GM18861 (cell line): Measurements from ENCODE around the gene EIF2B5.
"Not testable (repeated sequence)": the region's sequence is repeated elsewhere in the genome, so short reads cannot be mapped to it uniquely, and the experiment has no call there.

Experiments used
- ATAC-seq: cut with Tn5 transposase; IDR thresholded peaks from one replicate; pipeline ENCODE4 v1.9.1; 2021; ENCODE audit not compliant: unreplicated experiment

Gene EIF2B5

DNA sequence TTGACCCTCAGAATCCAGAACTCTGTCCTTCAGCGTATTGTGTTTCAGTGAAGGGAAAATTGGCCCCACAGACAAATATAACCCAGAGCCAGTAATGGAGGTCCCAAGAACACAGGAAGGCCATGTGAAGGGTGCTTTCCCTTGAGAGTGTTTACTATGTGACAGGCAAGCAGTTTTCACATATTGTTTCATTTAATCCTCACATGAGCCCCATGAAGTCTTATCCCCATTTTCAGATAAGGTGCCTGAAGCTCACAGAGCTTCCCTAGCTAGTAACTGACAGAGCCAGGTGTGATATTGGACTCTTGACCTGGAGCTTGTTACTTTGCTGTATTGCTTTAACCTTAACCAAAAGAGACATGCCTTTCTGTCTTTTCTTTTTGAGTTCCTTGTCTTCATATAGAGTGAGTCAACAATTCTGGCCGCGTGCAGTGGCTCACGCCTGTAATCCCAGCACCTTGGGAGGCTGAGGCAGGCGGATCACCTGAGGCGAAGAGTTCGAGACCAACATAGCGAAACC lies 10.7 kb downstream of the EIF2B5 start:
- ATAC-seq: no peak

DNA sequence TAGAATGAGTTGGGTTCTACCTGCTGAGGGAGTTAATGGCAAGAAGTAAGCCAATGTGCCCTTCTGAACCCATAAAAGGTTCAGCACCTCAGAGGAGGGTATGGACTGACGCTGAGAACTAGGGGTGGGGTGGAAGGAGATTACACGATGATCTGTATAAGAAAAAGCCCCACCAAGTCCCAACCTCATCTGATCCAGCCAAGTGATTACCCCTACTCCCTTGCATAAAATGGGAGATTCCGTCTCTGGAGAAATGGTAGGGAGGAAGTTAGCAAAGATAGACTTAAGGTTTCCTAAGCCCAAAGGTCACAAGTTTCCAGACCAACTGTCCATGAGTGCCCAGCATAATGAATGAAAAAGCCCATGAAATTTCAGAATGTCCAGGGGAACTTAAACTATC lies 12.9 kb downstream of the EIF2B5 start:
- ATAC-seq: no peak

DNA sequence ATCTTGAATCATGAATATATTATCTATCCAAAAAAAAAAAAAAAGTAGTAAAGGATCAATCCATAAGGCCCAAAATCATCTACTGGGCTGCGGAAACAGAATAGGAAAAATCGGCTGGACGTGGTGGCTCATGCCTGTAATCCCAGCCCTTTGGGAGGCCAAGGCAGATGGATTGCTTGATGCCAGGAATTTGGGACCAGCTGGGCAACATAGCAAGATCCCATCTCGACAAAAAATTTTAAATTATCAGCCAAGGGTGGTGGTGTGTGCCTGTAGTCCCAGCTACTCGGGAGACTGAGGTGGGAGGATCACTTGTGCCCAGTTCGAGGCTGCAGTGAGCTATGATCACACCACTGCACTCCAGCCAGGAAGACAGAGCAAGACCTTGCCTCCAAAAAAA lies 14.0 kb downstream of the EIF2B5 start:
- ATAC-seq: no peak

DNA sequence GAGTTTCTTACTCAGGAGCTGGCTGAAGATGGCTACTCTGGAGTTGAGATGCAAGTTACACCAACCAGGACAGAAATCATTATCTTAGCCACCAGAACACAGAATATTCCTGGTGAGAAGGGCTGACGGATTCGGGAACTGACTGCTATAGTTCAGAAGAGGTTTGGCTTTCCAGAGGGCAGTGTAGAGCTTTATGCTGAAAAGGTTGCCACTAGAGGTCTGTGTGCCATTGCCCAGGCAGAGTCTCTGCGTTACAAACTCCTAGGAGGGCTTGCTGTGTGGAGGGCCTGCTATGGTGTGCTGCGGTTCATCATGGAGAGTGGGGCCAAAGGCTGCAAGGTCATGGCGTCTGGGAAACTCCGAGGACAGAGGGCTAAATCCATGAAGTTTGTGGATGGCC lies 14.6 kb downstream of the EIF2B5 start:
- not testable (repeated sequence) for ATAC-seq

DNA sequence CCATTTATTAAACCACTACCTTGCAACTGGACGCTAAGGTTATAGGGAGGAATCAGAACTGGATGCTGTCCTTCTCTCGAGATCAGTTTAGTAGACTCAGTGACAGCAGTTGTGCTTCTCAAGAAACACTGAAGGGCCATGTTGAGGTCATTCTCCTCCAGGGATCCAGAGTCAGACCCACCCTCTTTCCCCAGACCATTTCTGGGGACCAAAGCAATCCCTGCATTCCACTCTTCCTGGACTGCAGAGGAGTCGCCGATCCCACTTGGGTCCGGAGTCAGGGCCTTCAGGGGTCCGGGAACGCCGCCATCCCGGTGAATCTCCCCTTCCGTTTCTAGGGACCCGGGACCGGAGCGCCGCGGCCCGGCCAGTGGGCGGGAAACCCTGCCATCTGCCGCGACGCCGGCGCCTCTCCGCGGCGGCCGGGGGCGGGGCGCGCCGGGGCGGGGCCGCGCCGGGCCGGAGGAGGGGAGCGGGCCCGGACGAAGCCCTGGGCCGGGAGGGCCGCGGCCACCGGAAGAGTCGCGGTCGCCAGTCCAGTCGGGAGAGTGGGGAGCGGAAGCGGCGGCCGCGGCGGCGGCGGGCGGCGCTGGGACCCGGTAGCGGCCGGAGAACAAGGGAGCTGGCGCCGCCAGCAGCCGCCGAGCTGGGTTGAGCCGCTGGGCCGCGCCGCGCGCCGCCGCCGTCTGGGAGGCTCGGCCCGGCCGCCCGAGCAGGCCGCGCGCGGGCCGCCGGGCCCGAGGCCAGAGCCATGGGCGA lies 19.9 kb downstream of the EIF2B5 start, which contains the start of gene DVL3:
TSS of gene DVL3 (plus strand) at position 493 of the 759 bp plus-strand sequence. CDS start at position 752, 259 bp downstream.
- peak; percentile 76 for ATAC-seq

DNA sequence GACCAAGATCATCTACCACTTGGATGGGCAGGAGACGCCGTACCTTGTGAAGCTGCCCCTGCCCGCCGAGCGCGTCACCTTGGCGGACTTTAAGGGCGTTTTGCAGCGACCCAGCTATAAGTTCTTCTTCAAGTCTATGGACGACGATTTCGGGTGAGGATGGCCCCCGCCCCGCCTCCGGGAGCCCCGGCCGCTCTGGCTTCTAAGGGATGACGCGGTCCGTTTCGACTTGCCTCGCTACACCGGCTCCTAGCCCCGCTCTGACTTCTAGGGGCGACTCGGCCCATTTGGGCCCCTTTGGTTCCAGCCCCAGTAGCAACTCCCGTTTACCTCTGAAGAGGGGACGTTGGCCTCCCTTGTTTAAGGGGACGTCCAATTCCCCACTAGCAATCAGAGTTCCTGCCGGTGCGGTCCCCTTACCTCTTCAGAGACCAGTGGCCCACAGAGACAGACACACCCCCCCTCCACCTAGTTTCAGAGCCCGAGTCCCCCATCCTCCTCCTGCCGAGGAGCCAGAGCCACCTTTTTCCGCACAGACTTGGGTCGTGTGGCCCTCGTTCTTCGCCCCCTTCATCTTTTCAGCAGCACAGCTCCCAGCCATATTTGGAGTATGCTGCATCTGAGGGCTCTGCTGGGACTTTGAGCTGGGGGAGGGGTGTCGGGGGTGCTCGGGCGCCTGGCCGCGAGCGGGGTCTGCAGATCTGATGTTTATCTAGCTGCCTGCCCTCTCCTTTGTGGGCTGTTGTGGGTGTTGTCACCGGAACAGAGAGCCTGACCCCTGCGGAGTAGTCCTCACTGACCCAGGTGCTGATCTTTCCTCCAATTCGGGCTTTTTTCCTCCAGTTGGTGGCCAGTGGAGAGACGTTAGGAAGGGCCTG lies 20.7 kb downstream of the EIF2B5 start:
- peak; percentile 18 for ATAC-seq

DNA sequence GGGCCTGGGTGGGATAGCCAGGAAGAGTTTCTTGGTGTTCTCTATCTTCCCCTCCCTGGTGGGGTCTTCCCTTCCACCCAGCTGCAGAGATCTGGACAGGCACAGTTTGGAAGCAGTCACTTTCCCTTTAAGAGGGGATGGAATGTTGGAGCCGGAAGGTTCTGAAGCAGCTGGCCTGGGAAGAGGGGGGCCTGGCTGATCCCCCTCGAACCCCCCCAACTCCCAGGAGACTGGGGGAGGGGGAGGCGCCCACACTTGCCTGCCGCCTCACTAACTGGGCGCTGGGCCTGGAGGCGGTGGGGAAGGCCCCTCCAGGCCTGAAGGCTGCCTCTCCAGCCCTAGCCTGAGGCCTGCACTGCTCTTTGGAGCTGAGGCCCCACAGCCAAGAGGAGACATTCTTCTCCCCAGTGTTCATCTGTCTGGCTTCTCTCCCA lies 21.4 kb downstream of the EIF2B5 start:
- ATAC-seq: no peak

DNA sequence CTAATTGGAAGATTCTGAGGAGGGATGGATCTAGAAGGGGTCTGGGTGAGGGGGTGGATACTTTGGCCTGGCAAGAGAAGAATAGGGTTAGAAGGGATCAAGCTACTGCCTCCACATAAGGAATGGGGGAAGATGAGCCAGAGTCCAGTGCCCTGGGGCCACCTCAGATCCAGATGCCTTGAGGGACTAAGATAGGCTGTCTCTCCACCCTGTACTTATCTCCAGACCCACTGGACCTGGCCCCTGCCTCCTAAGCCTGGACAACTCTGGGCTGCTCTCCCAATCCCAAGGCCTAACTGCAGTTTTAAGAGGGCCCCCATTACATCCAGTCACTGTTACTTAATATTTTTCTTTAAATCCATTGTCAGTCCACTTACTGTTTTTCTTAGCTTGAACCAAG lies 22.0 kb downstream of the EIF2B5 start:
- ATAC-seq: no peak

DNA sequence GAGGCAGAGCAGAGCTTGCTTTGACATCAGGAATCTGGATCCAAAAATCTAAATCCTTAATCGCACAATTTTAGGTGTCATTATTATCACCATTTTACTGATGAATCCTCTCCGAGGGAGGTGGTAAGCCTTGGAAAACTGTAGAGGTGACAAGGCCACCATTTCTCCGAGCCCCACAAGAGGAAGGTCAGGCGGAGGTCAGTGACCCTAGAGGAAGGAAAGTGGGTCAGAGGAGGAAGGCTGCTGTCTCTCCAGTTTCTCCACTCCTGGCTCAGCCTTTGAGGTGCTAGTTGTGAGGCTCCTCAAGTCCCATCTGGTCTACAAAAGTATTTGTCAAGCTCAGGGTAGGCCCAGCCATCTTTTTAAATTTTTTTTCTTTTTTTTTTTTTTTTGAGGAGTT lies 23.2 kb downstream of the EIF2B5 start:
- ATAC-seq: no peak

DNA sequence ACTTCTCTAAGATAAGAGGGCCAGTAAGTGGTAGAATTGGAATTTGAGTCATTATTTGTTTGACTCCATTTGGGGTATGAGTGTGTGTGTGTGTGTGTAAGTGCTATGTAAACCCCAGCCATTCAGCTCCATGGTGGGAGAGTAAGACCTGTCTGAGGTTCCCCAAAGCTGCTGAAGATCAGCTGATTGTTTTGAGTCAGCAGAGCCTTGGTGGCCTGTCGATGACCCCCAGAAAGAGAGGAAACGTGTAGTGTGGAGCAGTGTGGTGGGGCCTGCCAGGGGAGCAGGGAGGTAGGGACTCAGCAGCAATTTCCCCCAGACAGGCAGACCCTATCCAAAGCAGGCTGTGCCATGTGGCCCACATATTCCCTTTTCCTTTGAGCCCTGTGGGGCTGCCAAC lies 25.3 kb downstream of the EIF2B5 start:
- peak; percentile 69 for ATAC-seq

DNA sequence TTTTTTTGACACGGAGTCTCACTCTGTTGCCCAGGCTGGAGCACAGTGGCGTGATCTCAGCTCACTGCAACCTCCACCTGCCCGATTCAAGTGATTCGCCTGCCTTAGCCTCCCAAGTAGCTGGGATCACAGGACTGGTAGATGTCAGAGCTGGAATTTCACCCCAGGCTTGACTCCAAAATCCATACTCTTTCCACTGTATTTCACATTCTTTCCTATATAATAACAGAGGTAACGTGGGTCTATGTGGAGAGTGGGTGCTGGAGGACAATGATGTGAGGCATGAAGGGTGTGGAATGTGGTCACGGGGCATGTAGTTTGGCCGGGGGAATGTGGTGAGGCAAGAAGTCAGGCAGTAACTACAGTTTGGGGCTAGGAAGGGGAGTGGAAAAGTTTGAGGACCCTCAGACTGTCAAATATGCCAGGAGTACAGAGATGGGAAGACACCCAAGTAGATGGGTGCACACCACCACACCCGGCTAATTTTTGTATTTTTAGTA lies 27.5 kb downstream of the EIF2B5 start:
- not testable (repeated sequence) for ATAC-seq

DNA sequence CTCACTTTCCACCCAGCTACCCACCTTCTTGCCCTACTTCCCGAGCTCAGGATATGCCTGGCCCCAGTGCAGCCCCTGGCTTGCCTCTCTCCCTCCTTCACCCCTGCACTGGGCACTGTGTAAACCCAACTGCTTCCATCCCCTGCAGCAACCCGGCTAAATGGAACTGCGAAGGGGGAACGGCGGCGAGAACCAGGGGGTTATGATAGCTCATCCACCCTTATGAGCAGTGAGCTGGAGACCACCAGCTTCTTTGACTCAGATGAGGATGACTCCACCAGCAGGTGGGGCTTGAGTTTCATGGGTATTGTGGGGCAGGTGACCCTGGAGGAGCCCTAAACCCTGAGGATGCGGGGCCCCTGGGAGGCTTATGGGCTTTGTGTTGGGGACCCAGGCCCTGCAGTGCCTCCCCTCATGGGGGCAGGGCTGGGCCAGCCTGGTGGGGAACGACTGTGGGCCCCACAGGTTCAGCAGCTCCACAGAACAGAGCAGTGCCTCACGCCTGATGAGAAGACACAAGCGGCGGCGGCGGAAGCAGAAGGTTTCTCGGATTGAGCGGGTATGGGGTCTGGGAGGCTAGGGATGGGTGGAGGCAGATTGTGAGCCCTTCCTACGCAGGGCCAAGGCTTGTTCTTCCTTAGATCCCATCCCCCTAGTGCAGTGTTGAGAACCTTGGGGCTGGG lies 29.6 kb downstream of the EIF2B5 start:
- no peak for ATAC-seq

DNA sequence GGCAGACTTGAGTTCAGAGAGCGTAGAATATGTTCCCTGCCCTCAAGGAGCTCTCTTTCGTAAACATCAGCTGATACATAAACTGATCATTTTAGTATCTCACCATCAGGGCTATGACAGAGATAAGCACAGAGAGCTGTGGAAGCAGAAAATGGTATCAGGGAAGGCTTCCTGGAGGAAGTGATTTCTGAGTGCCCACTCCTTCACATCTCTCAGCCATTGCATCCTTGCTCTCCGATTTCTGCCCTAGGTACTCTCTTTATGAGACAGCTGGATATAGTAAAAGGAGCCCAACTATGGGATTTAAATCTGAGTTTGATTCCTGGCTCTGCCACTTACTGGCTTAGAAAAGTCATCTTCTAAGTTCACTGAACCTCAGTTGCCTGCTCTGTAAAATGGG lies 30.4 kb downstream of the EIF2B5 start:
- no peak for ATAC-seq

DNA sequence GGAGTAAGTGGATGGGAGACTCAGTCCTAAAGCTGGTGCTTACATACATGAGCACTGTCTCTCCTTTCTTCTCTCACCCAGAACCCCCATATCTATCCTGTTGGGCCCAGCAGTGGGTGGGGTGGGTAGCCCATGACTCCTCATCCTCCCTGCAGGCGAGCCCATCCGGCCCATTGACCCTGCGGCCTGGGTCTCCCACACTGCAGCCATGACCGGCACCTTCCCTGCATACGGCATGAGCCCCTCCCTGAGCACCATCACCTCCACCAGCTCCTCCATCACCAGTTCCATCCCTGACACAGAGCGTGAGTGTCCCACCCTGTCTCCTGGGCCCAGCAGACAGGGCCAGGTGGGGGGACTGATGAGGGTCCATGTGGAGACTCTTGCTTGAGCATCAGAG lies 31.5 kb downstream of the EIF2B5 start:
- ATAC-seq: no peak

DNA sequence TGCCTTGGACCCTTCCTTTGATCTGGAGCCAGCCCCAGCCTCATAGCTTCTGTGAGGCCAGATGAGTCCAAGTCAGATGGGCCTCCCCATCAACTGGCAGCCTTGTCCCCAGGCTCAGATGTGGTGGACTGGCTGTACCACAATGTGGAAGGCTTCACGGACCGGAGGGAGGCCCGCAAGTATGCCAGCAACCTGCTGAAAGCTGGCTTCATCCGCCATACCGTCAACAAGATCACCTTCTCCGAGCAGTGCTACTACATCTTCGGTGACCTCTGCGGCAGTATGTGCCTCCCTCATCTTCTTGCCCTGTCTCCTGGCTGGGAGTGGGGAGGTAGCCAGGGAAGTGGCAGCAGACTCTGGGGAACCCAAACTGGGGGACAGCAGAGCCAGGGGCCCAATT lies 32.6 kb downstream of the EIF2B5 start:
- ATAC-seq: no peak

DNA sequence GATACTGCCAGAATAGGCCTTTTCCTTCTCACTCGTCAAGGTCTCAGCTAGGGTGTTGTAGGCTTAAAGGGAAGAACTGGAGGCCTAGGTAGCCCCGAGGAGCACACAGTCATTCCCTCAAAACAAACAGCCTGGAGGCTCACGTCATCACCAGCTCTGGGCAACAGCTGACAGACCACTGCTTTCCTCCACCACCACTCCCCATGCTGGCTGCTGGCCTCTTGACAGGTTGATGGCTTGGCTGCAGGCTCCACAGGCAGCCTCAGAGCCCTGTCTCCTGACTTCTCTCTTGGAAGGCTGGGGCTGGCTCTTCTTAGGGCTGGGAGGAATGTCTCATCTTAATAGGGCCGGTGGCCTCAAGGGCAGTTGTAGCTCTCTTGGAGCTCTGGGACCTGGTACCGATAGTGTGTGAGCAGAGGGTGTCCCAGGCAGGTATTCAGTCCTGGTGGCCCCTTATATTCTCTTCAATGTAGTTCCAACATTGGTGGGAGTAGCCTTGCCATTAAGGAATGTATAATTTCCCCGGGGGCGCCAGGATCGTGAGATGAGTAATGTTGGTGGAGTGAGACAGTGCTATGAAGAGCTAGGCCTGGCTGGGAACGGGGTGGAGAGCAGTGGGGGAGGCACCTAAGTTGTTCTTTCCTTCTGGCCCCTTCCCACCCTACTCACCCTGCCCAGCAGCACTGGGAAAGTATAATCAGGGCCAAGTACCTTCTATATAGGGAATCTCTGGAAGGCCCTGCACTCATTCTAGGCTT lies 33.4 kb downstream of the EIF2B5 start:
- no peak for ATAC-seq

DNA sequence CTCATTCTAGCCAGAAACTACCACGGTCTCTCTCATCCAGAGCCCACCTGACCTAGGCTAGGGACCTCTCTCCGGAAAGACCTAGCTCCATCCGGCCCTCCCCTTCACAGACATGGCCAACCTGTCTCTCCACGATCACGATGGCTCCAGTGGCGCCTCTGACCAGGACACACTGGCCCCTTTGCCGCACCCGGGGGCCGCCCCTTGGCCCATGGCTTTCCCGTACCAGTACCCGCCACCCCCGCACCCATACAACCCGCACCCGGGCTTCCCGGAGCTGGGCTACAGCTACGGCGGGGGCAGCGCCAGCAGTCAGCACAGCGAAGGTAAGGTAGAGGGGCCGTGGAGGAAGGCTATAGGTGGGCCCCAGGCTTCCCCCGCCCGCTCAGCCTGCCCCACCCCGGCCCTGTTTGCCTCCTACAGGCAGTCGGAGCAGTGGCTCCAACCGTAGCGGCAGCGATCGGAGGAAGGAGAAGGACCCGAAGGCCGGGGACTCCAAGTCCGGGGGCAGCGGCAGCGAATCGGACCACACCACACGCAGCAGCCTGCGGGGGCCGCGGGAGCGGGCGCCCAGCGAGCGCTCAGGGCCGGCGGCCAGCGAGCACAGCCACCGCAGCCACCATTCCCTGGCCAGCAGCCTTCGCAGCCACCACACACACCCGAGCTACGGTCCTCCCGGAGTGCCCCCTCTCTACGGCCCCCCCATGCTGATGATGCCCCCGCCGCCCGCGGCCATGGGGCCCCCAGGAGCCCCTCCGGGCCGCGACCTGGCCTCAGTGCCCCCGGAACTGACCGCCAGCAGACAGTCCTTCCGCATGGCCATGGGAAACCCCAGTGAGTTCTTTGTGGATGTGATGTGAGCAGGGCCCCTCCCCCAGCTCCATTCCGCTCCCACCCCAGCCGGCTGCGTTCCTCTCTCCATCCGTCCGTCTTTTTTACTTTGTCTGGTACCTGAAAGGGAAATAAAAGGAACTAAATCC lies 35.0 kb downstream of the EIF2B5 start:
- ATAC-seq: no peak

DNA sequence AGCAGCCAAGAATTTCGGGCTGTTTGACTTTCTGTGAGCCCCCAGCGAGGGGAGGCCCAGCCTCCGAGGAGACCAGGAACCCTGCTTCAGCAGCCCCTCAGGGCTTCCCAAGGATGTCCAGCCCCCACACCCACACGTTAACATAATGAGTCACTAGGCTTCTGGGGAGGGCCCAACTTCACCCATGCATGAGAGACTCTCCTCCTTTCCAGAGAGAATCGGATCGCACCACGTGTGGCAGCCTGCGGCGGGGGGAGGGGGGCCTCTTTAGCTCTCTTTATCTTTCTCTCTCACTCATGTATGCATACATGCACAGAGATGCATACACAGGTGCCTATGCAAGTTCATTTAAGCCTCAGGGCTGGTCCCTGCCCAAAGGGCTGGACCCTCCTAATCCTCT lies 36.4 kb downstream of the EIF2B5 start:
- ATAC-seq: no peak

DNA sequence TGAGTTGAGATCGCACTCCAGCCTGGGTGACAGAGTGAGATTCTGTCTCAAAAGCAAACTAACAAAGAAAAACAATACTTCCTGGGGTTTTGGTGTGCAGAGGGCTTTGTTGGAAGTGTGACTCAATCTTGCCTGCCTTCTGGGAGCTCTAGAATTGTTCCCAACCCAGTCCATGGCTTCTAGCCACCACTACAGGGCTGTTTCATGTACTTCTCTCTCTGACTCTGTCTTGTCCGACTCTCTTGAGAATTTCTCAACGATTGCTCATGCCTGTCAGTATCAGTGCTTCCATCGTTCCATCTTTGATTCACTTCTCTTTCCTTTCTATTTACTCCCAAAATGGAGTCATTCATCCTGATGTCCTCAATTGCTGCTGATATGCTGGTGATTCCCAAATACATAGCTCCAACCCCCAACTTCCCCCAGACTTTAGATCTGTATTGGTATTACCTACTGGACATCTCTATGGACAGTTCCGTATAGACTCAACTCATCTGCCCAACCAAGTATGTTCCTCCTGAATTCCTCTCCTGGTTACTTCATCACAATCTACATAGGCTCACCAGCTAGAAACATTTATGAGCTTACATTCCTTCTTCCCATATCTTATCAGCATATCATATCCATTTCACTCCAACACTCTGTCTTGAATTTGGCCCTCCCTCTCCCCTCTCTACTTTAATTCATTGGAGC lies 37.7 kb downstream of the EIF2B5 start:
- ATAC-seq: no peak
